HG03139 (cell line): ENCODE results near the gene NXPE2.
"Not testable (repeated sequence)": the region's sequence is repeated elsewhere in the genome, so short reads cannot be mapped to it uniquely, and the experiment has no call there.

Source experiments
- ATAC-seq: cut with Tn5 transposase; IDR thresholded peaks from one replicate; pipeline ENCODE4 v1.9.1; 2021; ENCODE audit not compliant: unreplicated experiment

Gene NXPE2

GRCh38 chr11:114678125-114679036 is at the start of gene NXPE2:
NXPE2 (plus strand) TSS chr11:114678527; CDS start chr11:114678576, 49 bp downstream.
- no peak for ATAC-seq

GRCh38 chr11:114631445-114631965 is 46.8 kb upstream of the NXPE2 start:
- ATAC-seq = not testable (repeated sequence)

- not testable (repeated sequence) for ATAC-seq
These were observed 38.9 kb upstream of the NXPE2 start for GRCh38 chr11:114639440-114639839.

- ATAC-seq = no peak
These were observed 27.7 kb upstream of the NXPE2 start for GRCh38 chr11:114650661-114651060.

- ATAC-seq = no peak
These were observed 27.1 kb upstream of the NXPE2 start for GRCh38 chr11:114651145-114651718.

- no peak for ATAC-seq
These were observed 25.2 kb upstream of the NXPE2 start for GRCh38 chr11:114653148-114653547.

GRCh38 chr11:114664641-114665040 is 13.7 kb upstream of the NXPE2 start:
- no peak for ATAC-seq

GRCh38 chr11:114666760-114667159 is 11.6 kb upstream of the NXPE2 start:
- ATAC-seq = no peak

- ATAC-seq = no peak
These were observed 10.2 kb upstream of the NXPE2 start for GRCh38 chr11:114668109-114668508.

GRCh38 chr11:114673661-114674060 is 4.7 kb upstream of the NXPE2 start:
- ATAC-seq = no peak

- no peak for ATAC-seq
These were observed 1.2 kb downstream of the NXPE2 start for GRCh38 chr11:114679505-114679904.

GRCh38 chr11:114683007-114683406 is 4.7 kb downstream of the NXPE2 start:
- no peak for ATAC-seq

- ATAC-seq = no peak
These were observed 6.3 kb downstream of the NXPE2 start for GRCh38 chr11:114684636-114685035.

- no peak for ATAC-seq
These were observed 6.8 kb downstream of the NXPE2 start for GRCh38 chr11:114685097-114685496.

GRCh38 chr11:114705280-114706024 is 27.1 kb downstream of the NXPE2 start:
- ATAC-seq = no peak

- no peak for ATAC-seq
These were observed 31.6 kb downstream of the NXPE2 start for GRCh38 chr11:114709960-114710359.

GRCh38 chr11:114713756-114714155 is 35.4 kb downstream of the NXPE2 start:
- ATAC-seq = no peak

- ATAC-seq = no peak
These were observed 41.2 kb downstream of the NXPE2 start for GRCh38 chr11:114719562-114719961.

- no peak for ATAC-seq
These were observed 46.7 kb downstream of the NXPE2 start for GRCh38 chr11:114724916-114725524.

GRCh38 chr11:114725623-114726022 is 47.3 kb downstream of the NXPE2 start:
- ATAC-seq = no peak

GRCh38 chr11:114736806-114737205 is 58.5 kb downstream of the NXPE2 start:
- no peak for ATAC-seq
